Hematopoietic multipotent progenitor cell treated with erythropoietin and hydrocortisone succinate and interleukin-3 and kit ligand, for 8 days (in vitro differentiated cells): ENCODE data around the gene FHL1.
"Not testable (repeated sequence)": the region's sequence is repeated elsewhere in the genome, so short reads cannot be mapped to it uniquely, and the experiment has no call there.

Experiments
- DNase-seq: peaks from one replicate; pipeline ENCODE4 v3.0.0-alpha.2; 2015

Gene FHL1

GRCh38 chrX:136211766-136212556 lies 64.6 kb downstream of the FHL1 start:
- DNase-seq, result no peak

- no peak for DNase-seq
These were observed 65.3 kb downstream of the FHL1 start for GRCh38 chrX:136212557-136213111.

GRCh38 chrX:136214551-136214950 lies 67.2 kb downstream of the FHL1 start:
- no peak for DNase-seq

GRCh38 chrX:136215559-136215958 lies 68.2 kb downstream of the FHL1 start:
- no peak for DNase-seq

GRCh38 chrX:136219893-136220292 lies 72.6 kb downstream of the FHL1 start:
- no peak for DNase-seq

GRCh38 chrX:136220540-136220939 lies 73.2 kb downstream of the FHL1 start:
- DNase-seq, result no peak

- DNase-seq, result no peak
These were observed 73.6 kb downstream of the FHL1 start for GRCh38 chrX:136220951-136221350.

GRCh38 chrX:136221851-136222513 lies 74.6 kb downstream of the FHL1 start:
- DNase-seq, result no peak

- no peak for DNase-seq
These were observed 79.7 kb downstream of the FHL1 start for GRCh38 chrX:136227074-136227473.

GRCh38 chrX:136227948-136228838 lies 80.9 kb downstream of the FHL1 start:
- DNase-seq, result no peak

GRCh38 chrX:136228839-136229207 lies 81.5 kb downstream of the FHL1 start:
- no peak for DNase-seq

GRCh38 chrX:136237074-136237473 lies 89.7 kb downstream of the FHL1 start:
- no peak for DNase-seq

GRCh38 chrX:136237849-136238248 lies 90.5 kb downstream of the FHL1 start:
- DNase-seq, result not testable (repeated sequence)

- DNase-seq, result no peak
These were observed 98.9 kb downstream of the FHL1 start for GRCh38 chrX:136246201-136246600.

- peak; percentile 17 for DNase-seq
These were observed 103.1 kb downstream of the FHL1 start for GRCh38 chrX:136250191-136251040.

- peak; percentile 58 for DNase-seq
These were observed 104.0 kb downstream of the FHL1 start, which contains the start of gene MAP7D3 for GRCh38 chrX:136251041-136251991. Gene MAP7D3, minus strand, starts transcription at chrX:136251400. Its CDS starts 42 bp downstream, at chrX:136251358.

GRCh38 chrX:136255541-136255940 lies 108.2 kb downstream of the FHL1 start:
- DNase-seq, result no peak

GRCh38 chrX:136256026-136256425 lies 108.7 kb downstream of the FHL1 start:
- no peak for DNase-seq

- no peak for DNase-seq
These were observed 111.6 kb downstream of the FHL1 start for GRCh38 chrX:136258951-136259350.

- no peak for DNase-seq
These were observed 112.2 kb downstream of the FHL1 start for GRCh38 chrX:136259543-136259942.

- DNase-seq, result no peak
These were observed 113.4 kb downstream of the FHL1 start for GRCh38 chrX:136260776-136261175.
